Esophagus muscularis mucosa (tissue), 3 donors: ENCODE results near the gene DTX1.

Experiments used
- POLR2A ChIP-seq: fragments of 450-650 bp; IDR thresholded peaks from one replicate; pipeline ENCODE4 v1.6.1; 2017; ENCODE audit warnings: antibody characterized with exemption, moderate library complexity, mild to moderate bottlenecking, low read depth
- POLR2AphosphoS5 ChIP-seq, 2 donors: sonication (generic); formaldehyde crosslinking; IDR thresholded peaks; one replicate each; pipeline ENCODE4 v1.6.1; 2017; ENCODE audit warnings: antibody characterized with exemption in 2 of 2
- TF ChIP-seq, protein P1 (sequence below), 3 experiments: fragments of 200-600 bp in 2 of 3; fragments of 450-650 bp in 1 of 3; sonication (generic) in 2 of 3; IDR thresholded peaks; one replicate each; pipeline ENCODE4 v1.5.1; 2017 to 2019; ENCODE audit warnings: antibody characterized with exemption in 3 of 3, mild to moderate bottlenecking in 2 of 3, moderate library complexity in 1 of 3

DNA sequence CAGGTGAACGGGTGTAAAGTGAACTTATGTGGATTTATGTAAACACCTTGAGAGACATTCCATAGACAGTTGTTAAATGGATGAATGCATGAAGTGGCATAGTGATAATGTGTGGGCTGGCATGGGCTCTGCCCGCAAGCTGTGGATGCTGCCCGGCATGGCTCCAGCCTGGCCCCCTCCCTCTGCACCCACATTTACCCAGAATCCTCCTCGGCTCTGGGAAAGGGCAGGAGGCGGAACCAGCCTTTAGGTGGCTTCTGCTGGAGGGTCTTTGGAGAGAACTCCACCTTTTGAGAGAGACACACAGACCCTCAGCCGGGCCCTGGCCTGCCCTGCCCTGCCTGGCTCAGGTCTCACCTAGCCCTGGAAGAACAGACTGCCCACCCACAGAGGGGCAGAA, 60.3 kb downstream of the DTX1 start:
- TF ChIP-seq, protein P1, sequence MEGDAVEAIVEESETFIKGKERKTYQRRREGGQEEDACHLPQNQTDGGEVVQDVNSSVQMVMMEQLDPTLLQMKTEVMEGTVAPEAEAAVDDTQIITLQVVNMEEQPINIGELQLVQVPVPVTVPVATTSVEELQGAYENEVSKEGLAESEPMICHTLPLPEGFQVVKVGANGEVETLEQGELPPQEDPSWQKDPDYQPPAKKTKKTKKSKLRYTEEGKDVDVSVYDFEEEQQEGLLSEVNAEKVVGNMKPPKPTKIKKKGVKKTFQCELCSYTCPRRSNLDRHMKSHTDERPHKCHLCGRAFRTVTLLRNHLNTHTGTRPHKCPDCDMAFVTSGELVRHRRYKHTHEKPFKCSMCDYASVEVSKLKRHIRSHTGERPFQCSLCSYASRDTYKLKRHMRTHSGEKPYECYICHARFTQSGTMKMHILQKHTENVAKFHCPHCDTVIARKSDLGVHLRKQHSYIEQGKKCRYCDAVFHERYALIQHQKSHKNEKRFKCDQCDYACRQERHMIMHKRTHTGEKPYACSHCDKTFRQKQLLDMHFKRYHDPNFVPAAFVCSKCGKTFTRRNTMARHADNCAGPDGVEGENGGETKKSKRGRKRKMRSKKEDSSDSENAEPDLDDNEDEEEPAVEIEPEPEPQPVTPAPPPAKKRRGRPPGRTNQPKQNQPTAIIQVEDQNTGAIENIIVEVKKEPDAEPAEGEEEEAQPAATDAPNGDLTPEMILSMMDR (IDR thresholded peaks at IDR 0.05): no peak
- TF ChIP-seq POLR2AphosphoS5 (IDR thresholded peaks at IDR 0.05) (no peak), POLR2A (no peak)
